Measurements from ENCODE around the gene CYP4F11. TPM values are rescaled to one million over a fixed set of nuclear protein-coding genes. Genes with fewer than 3 reads are reported as not detected.
"Not testable (repeated sequence)": the region's sequence is repeated elsewhere in the genome, so short reads cannot be mapped to it uniquely, and the experiment has no call there.

The CYP4F11 gene
- polyA plus RNA-seq, 3 donors = 0.25 to 0.78 TPM; not detected in 1

- no peak for DNase-seq (ENCODE audit: low read depth in 3 of 3, low spot score in 2 of 3)
Observed at GRCh38 chr19:15885167-15885566, 49.2 kb downstream of the CYP4F11 start.

- DNase-seq (ENCODE audit: low read depth in 3 of 3, low spot score in 2 of 3) = not testable (repeated sequence)
Observed at GRCh38 chr19:15883329-15883728, 51.0 kb downstream of the CYP4F11 start.

- DNase-seq (ENCODE audit: low read depth in 3 of 3, low spot score in 2 of 3) = no peak
Observed at GRCh38 chr19:15874821-15875474, 59.4 kb downstream of the CYP4F11 start.

- DNase-seq (ENCODE audit: low read depth in 3 of 3, low spot score in 2 of 3) = not testable (repeated sequence)
Observed at GRCh38 chr19:15873771-15874170, 60.6 kb downstream of the CYP4F11 start.

- DNase-seq (ENCODE audit: low read depth in 3 of 3, low spot score in 2 of 3) = no peak
Observed at GRCh38 chr19:15871570-15871969, 62.8 kb downstream of the CYP4F11 start.

- no peak for DNase-seq (ENCODE audit: low read depth in 3 of 3, low spot score in 2 of 3)
Observed at GRCh38 chr19:15869873-15870272, 64.5 kb downstream of the CYP4F11 start.

GRCh38 chr19:15869109-15869555 is 65.2 kb downstream of the CYP4F11 start:
- DNase-seq (ENCODE audit: low read depth in 3 of 3, low spot score in 2 of 3) = no peak

GRCh38 chr19:15866636-15867035 is 67.7 kb downstream of the CYP4F11 start:
- DNase-seq (ENCODE audit: low read depth in 3 of 3, low spot score in 2 of 3) = no peak

GRCh38 chr19:15864824-15865223 is 69.5 kb downstream of the CYP4F11 start:
- DNase-seq (ENCODE audit: low read depth in 3 of 3, low spot score in 2 of 3) = no peak

GRCh38 chr19:15863272-15863671 is 71.1 kb downstream of the CYP4F11 start:
- DNase-seq (ENCODE audit: low read depth in 3 of 3, low spot score in 2 of 3) = no peak

- no peak for DNase-seq (ENCODE audit: low read depth in 3 of 3, low spot score in 2 of 3)
Observed at GRCh38 chr19:15862444-15862843, 71.9 kb downstream of the CYP4F11 start.

Other genes starting within 250 kb of the CYP4F11 start
- gene OR10H2, start 206.5 kb downstream of the CYP4F11 start, polyA plus RNA-seq (ENCODE audit: insufficient read length in 3 of 3) = not detected
- not detected for gene OR10H3, start 196.5 kb downstream of the CYP4F11 start, polyA plus RNA-seq (ENCODE audit: insufficient read length in 3 of 3)
- gene OR10H5, start 146.9 kb downstream of the CYP4F11 start, polyA plus RNA-seq (ENCODE audit: insufficient read length in 3 of 3) = under 1 TPM; 0.01 to 0.04 (median 0.03) TPM
- under 1 TPM in 2 of 3 donors, not detected in 1; 0.04 to 0.07 TPM for gene OR10H1, start 118.9 kb downstream of the CYP4F11 start, polyA plus RNA-seq (ENCODE audit: insufficient read length in 3 of 3)
- gene CYP4F2, start 36.5 kb downstream of the CYP4F11 start, polyA plus RNA-seq (ENCODE audit: insufficient read length in 3 of 3) = under 1 TPM in 2 of 3 donors, not detected in 1; 0.15 to 0.41 TPM
- not detected for gene OR10H4, start 14.5 kb upstream of the CYP4F11 start, polyA plus RNA-seq (ENCODE audit: insufficient read length in 3 of 3)
- 100 to 1,000 TPM; 515 to 565 (median 554) TPM for gene TPM4, start 142.0 kb upstream of the CYP4F11 start, polyA plus RNA-seq (ENCODE audit: insufficient read length in 3 of 3)
- 100 to 1,000 TPM; 101 to 107 (median 105) TPM for gene RAB8A, start 177.4 kb upstream of the CYP4F11 start, polyA plus RNA-seq (ENCODE audit: insufficient read length in 3 of 3)
- gene HSH2D, start 209.2 kb upstream of the CYP4F11 start, polyA plus RNA-seq (ENCODE audit: insufficient read length in 3 of 3) = under 1 TPM; 0.19 to 0.35 (median 0.28) TPM
- gene CIB3, start 239.0 kb upstream of the CYP4F11 start, polyA plus RNA-seq (ENCODE audit: insufficient read length in 3 of 3) = not detected

All from right renal cortex interstitium (tissue), 3 donors.